ENCODE data around the gene CSRNP3. TPM values are rescaled to one million over a fixed set of nuclear protein-coding genes. Genes with fewer than 3 reads are reported as not detected.

CSRNP3 gene
- total RNA-seq, 1 donor from 2014 or later = 14.6 TPM

GRCh38 chr2:165699946-165700345 is 230.4 kb downstream of the CSRNP3 start:
- no peak for TF ChIP-seq CTCF (IDR thresholded peaks at IDR 0.05; ENCODE audit: unreplicated experiment)
- DNase-seq (ENCODE audit: low spot score) = no peak
- Mint-ChIP-seq H3K27ac (ENCODE audit: unreplicated experiment) (no peak overlapping the region), H3K9me3 (ENCODE audit: unreplicated experiment) (no peaks in the 10 kb centered on the region), H3K4me1 (ENCODE audit: unreplicated experiment) (peaks cover 7% of the 10 kb centered on the region), H3K4me3 (ENCODE audit: unreplicated experiment) (no peak overlapping the region), H3K27me3 (ENCODE audit: unreplicated experiment) (no peaks in the 10 kb centered on the region), H3K36me3 (ENCODE audit: low read depth, unreplicated experiment) (no peaks in the 10 kb centered on the region)

- DNase-seq (ENCODE audit: low spot score) = no peak
- Mint-ChIP-seq H3K4me3 (ENCODE audit: unreplicated experiment) (no peak overlapping the region), H3K9me3 (ENCODE audit: unreplicated experiment) (no peaks in the 10 kb centered on the region), H3K36me3 (ENCODE audit: low read depth, unreplicated experiment) (no peaks in the 10 kb centered on the region), H3K4me1 (ENCODE audit: unreplicated experiment) (peaks cover 7% of the 10 kb centered on the region), H3K27ac (ENCODE audit: unreplicated experiment) (no peak overlapping the region), H3K27me3 (ENCODE audit: unreplicated experiment) (no peaks in the 10 kb centered on the region)
- TF ChIP-seq CTCF (IDR thresholded peaks at IDR 0.05; ENCODE audit: unreplicated experiment) = no peak
These were observed 231.0 kb downstream of the CSRNP3 start for GRCh38 chr2:165700531-165700930.

- Mint-ChIP-seq H3K36me3 (ENCODE audit: low read depth, unreplicated experiment) (no peaks in the 10 kb centered on the region), H3K4me1 (ENCODE audit: unreplicated experiment) (peaks cover 7% of the 10 kb centered on the region), H3K4me3 (ENCODE audit: unreplicated experiment) (no peak overlapping the region), H3K27ac (ENCODE audit: unreplicated experiment) (no peak overlapping the region), H3K27me3 (ENCODE audit: unreplicated experiment) (no peaks in the 10 kb centered on the region), H3K9me3 (ENCODE audit: unreplicated experiment) (no peaks in the 10 kb centered on the region)
- DNase-seq (ENCODE audit: low spot score) = no peak
- TF ChIP-seq CTCF (IDR thresholded peaks at IDR 0.05; ENCODE audit: unreplicated experiment) = no peak
These were observed 231.6 kb downstream of the CSRNP3 start for GRCh38 chr2:165701147-165701546.

GRCh38 chr2:165706960-165707487 is 237.5 kb downstream of the CSRNP3 start:
- no peaks in the 10 kb centered on the region for H3K9me3 Mint-ChIP-seq (ENCODE audit: unreplicated experiment)
- peaks cover 2% of the 10 kb centered on the region for H3K27me3 Mint-ChIP-seq (ENCODE audit: unreplicated experiment)
- no peak for TF ChIP-seq CTCF (IDR thresholded peaks at IDR 0.05; ENCODE audit: unreplicated experiment)
- no peaks in the 10 kb centered on the region for H3K4me1 Mint-ChIP-seq (ENCODE audit: unreplicated experiment)
- H3K27ac Mint-ChIP-seq (ENCODE audit: unreplicated experiment) = no peak overlapping the region
- no peak for DNase-seq (ENCODE audit: low spot score)
- no peak overlapping the region for H3K4me3 Mint-ChIP-seq (ENCODE audit: unreplicated experiment)
- H3K36me3 Mint-ChIP-seq (ENCODE audit: low read depth, unreplicated experiment) = no peaks in the 10 kb centered on the region

- Mint-ChIP-seq H3K36me3 (ENCODE audit: low read depth, unreplicated experiment) (no peaks in the 10 kb centered on the region), H3K4me1 (ENCODE audit: unreplicated experiment) (peaks cover 4% of the 10 kb centered on the region), H3K27me3 (ENCODE audit: unreplicated experiment) (no peaks in the 10 kb centered on the region), H3K9me3 (ENCODE audit: unreplicated experiment) (no peaks in the 10 kb centered on the region), H3K4me3 (ENCODE audit: unreplicated experiment) (no peak overlapping the region), H3K27ac (ENCODE audit: unreplicated experiment) (no peak overlapping the region)
- TF ChIP-seq CTCF (IDR thresholded peaks at IDR 0.05; ENCODE audit: unreplicated experiment) = no peak
- no peak for DNase-seq (ENCODE audit: low spot score)
These were observed 246.6 kb downstream of the CSRNP3 start for GRCh38 chr2:165716091-165716490.
